DOHH2 (cell line): ENCODE data around the gene ZSCAN12.

Experiments used
- H3F3A ChIP-seq: fragments of 200-600 bp; sonication (generic), shearing (Covaris generic); 2 replicates; pipeline ENCODE4 v1.6.0; 2016; ENCODE audit warnings: antibody characterized with exemption, mild to moderate bottlenecking; ENCODE audit not compliant: control insufficient read depth, insufficient read depth
- H3K27ac ChIP-seq: fragments of 200-600 bp; sonication (generic); 2 replicates; pipeline ENCODE4 v1.5.1; 2014; ENCODE audit warnings: low read depth, mild to moderate bottlenecking, low read length, moderate library complexity
- H3K27me3 ChIP-seq: fragments of 200-600 bp; sonication (generic); 2 replicates; pipeline ENCODE4 v1.6.1; 2014; ENCODE audit warnings: mild to moderate bottlenecking, low read length, mixed read lengths; ENCODE audit not compliant: control insufficient read depth
- H3K36me3 ChIP-seq: fragments of 200-600 bp; sonication (generic); 2 replicates; pipeline ENCODE4 v1.6.1; 2014; ENCODE audit warnings: mild to moderate bottlenecking, low read length, moderate library complexity, mixed read lengths; ENCODE audit not compliant: control insufficient read depth
- H3K4me1 ChIP-seq: fragments of 200-600 bp; sonication (generic); 2 replicates; pipeline ENCODE4 v1.6.1; 2014; ENCODE audit warnings: mild to moderate bottlenecking, low read length, mixed read lengths; ENCODE audit not compliant: control insufficient read depth
- H3K4me2 ChIP-seq: fragments of 200-600 bp; sonication (generic); 2 replicates; pipeline ENCODE4 v1.6.0; 2014; ENCODE audit warnings: mild to moderate bottlenecking, low read length, moderate library complexity
- H3K4me3 ChIP-seq: fragments of 200-600 bp; sonication (generic); 2 replicates; pipeline ENCODE4 v1.5.1; 2014; ENCODE audit warnings: mild to moderate bottlenecking, low read length, mixed read lengths
- H3K79me2 ChIP-seq: fragments of 200-600 bp; sonication (generic); 2 replicates; pipeline ENCODE4 v1.6.1; 2014; ENCODE audit warnings: mild to moderate bottlenecking, low read length, mixed read lengths; ENCODE audit not compliant: control insufficient read depth
- H3K9me2 ChIP-seq: fragments of 200-600 bp; sonication (generic); replicated peaks from 2 replicates; pipeline ENCODE4 v1.6.1; 2014; ENCODE audit warnings: mild to moderate bottlenecking, low read length, mixed read lengths; ENCODE audit not compliant: control insufficient read depth
- H3K9me3 ChIP-seq: fragments of 200-600 bp; sonication (generic); 2 replicates; pipeline ENCODE4 v1.6.1; 2014; ENCODE audit warnings: antibody characterized with exemption, low read length, mixed read lengths; ENCODE audit not compliant: control insufficient read depth, insufficient read depth
- H4K20me1 ChIP-seq: fragments of 200-600 bp; sonication (generic); 2 replicates; pipeline ENCODE4 v1.6.0; 2014; ENCODE audit warnings: low read depth, mild to moderate bottlenecking, antibody characterized with exemption, low read length, moderate library complexity; ENCODE audit not compliant: control insufficient read depth, insufficient read depth
- EZH2phosphoT487 ChIP-seq: fragments of 200-600 bp; sonication (generic); IDR thresholded peaks from 2 replicates; pipeline ENCODE4 v1.6.1; 2017; ENCODE audit warnings: borderline replicate concordance, mild to moderate bottlenecking, antibody characterized with exemption, low read length, moderate library complexity, mixed read lengths
- TF ChIP-seq, protein P1 (sequence below): fragments of 200-600 bp; sonication (generic); IDR thresholded peaks from one replicate; pipeline ENCODE4 v1.5.1; 2014; ENCODE audit warnings: antibody characterized with exemption, mild to moderate bottlenecking, low read depth, low read length; ENCODE audit not compliant: poor library complexity, severe bottlenecking

ZSCAN12 gene

DNA sequence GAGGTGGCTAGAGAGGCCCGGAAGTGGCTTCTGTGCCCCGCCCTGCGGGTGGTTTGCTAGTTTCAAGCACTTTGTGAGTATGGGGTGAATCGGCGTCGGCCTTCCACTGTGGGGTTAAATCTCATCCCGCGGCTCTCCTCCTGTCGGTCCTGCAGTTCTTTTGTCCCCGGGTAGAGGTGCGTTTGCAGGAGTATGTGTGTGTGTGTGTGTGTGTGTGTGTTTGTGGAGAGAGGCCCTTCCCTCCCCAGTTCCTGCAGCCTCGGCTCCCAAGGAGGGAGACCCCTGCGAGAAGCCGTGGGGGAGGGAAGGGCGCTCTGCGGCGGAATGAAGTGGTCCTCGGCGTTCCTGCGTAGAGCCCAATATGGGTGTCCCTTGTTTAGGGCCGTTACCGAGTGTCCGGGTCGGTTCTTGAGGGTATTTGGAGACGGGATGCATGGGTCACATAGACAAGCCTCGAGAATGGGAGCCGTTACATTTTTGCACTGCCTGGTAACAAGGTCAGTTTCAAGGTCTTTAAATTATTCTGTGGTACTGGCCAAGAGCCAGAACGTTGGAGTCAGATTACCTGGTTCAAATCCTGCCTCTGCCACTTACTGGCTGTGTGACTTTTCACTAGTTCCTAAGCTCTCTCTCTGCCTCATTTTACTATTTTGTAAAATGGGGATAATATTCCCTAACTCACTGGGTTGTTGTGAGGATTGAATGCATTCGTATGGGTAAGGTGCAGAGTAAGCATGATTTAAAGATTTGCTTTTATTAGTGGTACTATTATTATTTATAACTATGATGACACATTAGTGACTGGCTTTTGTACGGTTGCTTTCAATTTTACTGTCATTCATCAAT is 49.4 kb downstream of the ZSCAN12 start, which contains the start of gene ZKSCAN3:
Gene ZKSCAN3, plus strand, starts transcription at position 56 of the 846 bp plus-strand sequence. CDS start 9,640 bp downstream, outside the sequence.
- H3K4me1 ChIP-seq = peaks cover 18% of the 10 kb centered on the region
- H3K4me2 ChIP-seq = peak within 1 kb of the TSS; percentile 68
- H4K20me1 ChIP-seq = no peaks in the 10 kb centered on the region
- H3K36me3 ChIP-seq = peaks cover 8% of the 10 kb centered on the region
- H3K9me2 ChIP-seq = no peaks in the 10 kb centered on the region
- H3F3A ChIP-seq = no peaks in the 10 kb centered on the region
- H3K9me3 ChIP-seq = peaks cover 8% of the 10 kb centered on the region; the same call in 1 of the 2 replicates
- peaks cover 41% of the 10 kb centered on the region for H3K79me2 ChIP-seq
- TF ChIP-seq, protein P1, sequence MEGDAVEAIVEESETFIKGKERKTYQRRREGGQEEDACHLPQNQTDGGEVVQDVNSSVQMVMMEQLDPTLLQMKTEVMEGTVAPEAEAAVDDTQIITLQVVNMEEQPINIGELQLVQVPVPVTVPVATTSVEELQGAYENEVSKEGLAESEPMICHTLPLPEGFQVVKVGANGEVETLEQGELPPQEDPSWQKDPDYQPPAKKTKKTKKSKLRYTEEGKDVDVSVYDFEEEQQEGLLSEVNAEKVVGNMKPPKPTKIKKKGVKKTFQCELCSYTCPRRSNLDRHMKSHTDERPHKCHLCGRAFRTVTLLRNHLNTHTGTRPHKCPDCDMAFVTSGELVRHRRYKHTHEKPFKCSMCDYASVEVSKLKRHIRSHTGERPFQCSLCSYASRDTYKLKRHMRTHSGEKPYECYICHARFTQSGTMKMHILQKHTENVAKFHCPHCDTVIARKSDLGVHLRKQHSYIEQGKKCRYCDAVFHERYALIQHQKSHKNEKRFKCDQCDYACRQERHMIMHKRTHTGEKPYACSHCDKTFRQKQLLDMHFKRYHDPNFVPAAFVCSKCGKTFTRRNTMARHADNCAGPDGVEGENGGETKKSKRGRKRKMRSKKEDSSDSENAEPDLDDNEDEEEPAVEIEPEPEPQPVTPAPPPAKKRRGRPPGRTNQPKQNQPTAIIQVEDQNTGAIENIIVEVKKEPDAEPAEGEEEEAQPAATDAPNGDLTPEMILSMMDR = no peak
- TF ChIP-seq EZH2phosphoT487 = no peak
- H3K27ac ChIP-seq = peak within 1 kb of the TSS; percentile 51
- peak within 1 kb of the TSS; percentile 82 for H3K4me3 ChIP-seq
- no peaks in the 10 kb centered on the region for H3K27me3 ChIP-seq

DNA sequence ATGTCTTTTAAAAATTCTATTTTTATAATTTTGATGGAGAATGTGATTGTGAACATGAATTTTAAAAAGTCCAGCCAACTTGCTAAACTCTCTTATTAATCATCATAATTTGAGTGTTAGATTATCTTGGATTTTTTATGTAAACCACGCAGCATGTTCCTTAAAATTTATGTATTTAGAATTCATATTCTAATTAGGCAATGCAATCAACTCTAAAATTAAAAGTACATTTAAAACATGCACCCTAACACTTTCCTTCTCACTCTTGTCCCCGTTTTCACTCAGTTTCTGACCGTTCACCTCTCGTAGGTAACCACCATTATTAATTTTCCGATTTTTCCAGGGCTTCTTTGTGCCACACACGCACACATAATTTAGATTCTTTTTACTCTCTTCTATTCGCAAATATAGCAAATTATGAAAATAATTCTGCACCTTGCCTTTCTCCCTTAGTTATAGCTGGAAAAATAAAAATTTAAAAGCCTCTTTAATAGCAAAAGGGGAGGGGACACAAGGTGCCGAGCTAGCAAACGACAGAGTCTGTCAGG is 50.1 kb downstream of the ZSCAN12 start:
- Histone ChIP-seq H3K4me2 (peak overlapping the region; percentile 68), H3K79me2 (peaks cover 35% of the 10 kb centered on the region), H3K27ac (peak overlapping the region; percentile 51; the same call in 1 of the 2 replicates), H3K9me3 (peaks cover 7% of the 10 kb centered on the region; the same call in 1 of the 2 replicates), H3K27me3 (no peaks in the 10 kb centered on the region), H3K9me2 (no peaks in the 10 kb centered on the region), H3K4me1 (peaks cover 16% of the 10 kb centered on the region), H3K36me3 (peaks cover 8% of the 10 kb centered on the region), H3K4me3 (peak overlapping the region; percentile 82), H3F3A (no peaks in the 10 kb centered on the region), H4K20me1 (no peaks in the 10 kb centered on the region)
- no peak for TF ChIP-seq EZH2phosphoT487
- TF ChIP-seq, protein P1 = no peak

DNA sequence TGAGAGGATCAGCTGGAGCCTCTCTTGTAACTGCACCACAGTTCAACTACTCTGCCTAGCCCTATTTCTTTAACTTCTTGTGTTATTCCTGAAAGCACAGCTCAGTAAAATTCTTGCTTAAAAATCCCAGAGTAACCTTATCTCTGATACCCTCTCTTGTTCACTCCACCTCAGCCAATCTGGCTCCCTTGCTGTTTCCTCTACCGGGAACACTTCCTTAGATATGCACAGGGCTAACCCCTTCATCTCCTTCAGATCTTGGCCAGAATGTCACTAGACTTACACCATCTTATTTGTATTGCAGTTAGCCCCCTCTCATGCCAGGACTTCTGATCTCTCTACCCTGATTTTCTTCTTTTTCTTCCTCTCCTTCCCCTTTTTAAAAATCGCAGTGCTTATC is 52.4 kb downstream of the ZSCAN12 start:
- TF ChIP-seq, protein P1 = no peak
- TF ChIP-seq EZH2phosphoT487 = no peak
- H3K9me3 ChIP-seq = no peaks in the 10 kb centered on the region
- no peak overlapping the region for H3K4me3 ChIP-seq
- H3K9me2 ChIP-seq = no peaks in the 10 kb centered on the region
- H3K4me2 ChIP-seq = no peak overlapping the region
- H4K20me1 ChIP-seq = no peaks in the 10 kb centered on the region
- H3K27me3 ChIP-seq = no peaks in the 10 kb centered on the region
- no peak overlapping the region for H3K27ac ChIP-seq
- peaks cover 23% of the 10 kb centered on the region for H3K79me2 ChIP-seq
- H3K4me1 ChIP-seq = peaks cover 16% of the 10 kb centered on the region
- no peaks in the 10 kb centered on the region for H3K36me3 ChIP-seq
- no peaks in the 10 kb centered on the region for H3F3A ChIP-seq
